HL-60/S4 (cell line): ENCODE results near the gene AQR.
"Not testable (repeated sequence)": the region's sequence is repeated elsewhere in the genome, so short reads cannot be mapped to it uniquely, and the experiment has no call there.

ENCODE experiments used
- in situ Hi-C: fragments of 300-500 bp; cut with MboI; formaldehyde crosslinking; loops from 2 replicates; pipeline ENCODE4 v1.14.3; 2022; ENCODE audit warnings: low sequenced_read_pairs

Gene AQR

DNA sequence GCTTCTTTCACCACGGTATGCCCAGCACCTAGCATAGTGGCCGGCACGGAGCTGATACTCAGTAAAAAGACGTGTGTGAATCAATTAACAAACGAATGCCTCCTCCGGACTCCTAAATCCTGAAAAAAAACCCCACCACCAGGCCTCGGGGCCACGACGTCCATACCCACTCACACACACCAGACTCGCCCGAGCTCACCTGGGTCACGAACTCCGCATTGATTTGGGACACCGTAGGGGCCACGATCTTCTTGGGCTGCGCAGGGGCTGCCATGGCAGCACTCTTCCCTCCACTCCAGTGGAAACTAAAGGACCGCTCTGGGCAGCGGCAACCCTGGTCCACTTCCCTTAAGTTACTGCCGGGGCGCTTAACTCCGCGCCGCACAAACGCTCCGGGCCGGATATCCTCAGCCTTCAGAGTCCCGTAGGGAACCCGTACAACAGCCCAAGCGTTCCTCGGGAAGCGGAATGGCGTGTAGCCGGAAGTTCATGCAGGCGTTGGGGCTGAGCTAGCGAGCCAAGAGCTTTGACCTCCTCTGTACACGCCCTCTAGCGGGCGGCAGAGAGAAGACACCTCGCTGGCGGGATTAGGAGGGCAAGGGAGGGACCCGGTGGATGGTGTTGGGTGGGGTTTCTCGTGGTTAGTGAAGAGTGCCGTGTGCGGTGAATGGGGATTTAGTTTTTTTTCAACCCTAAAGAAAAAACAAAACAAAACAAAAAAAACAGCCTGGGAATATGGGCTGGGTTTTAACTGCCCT lies at the start of gene AQR:
TSS of gene AQR (minus strand) at position 403 of the 758 bp plus-strand sequence. CDS start at position 274, 129 bp downstream.
- in situ Hi-C loops = no loop called here

DNA sequence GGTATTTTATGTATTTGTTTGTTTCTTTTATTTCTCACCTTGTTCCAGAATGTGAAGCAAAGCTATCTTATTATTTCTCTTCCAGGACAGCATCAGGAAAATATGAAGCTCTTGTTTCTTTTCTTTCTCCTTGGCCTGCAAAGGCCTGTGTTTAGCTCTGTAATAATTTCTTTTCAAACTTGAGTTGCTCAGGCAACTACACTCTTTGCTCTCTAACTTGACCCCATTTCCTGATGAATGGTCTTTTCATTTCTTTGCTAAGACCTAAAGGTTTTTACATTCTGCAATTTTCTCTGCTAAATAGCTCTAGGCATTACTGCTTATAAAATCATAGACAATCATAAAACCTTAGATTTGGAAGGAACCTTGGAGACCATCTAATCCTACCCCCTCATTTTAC lies 44.7 kb upstream of the AQR start:
- in situ Hi-C loops = no loop called here

DNA sequence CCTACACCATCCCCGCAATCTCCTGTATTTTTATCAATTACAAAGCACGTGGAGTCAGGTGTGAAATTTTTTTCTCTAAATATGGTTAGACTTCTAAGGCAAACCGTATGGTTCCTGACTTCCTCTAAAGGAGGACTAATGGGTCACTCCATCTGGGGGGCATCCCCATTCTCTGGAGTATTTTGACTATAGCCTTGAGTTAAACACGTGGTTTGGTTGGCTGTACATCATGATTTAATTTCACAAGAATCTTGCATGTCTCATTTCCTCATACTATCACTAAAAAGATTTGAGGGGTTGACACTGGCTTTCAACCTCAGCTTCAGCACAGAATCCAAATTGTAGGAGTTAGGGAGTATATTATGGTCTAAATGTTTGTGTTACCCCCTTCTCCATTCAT lies 43.8 kb upstream of the AQR start:
- in situ Hi-C loops = no loop called here

DNA sequence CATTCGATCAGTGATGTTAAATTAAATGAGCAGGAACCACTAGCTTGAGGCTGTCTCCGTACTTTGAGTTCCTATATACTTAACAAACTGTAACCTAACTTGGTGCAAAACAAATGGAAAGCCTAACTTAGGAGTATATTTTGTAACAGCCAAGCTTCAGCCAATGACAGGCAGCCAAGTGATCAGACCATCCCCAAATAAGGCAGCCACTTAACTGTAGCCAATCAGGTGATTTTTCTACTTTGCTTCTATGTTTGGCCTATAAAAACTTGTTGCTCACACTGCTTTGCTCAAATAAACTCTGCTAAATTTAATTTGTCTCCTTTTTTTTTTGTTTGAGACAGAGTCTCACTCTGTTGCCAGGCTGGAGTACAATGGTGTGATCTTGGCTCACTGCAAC lies 37.9 kb upstream of the AQR start:
- in situ Hi-C loops = no loop called here

DNA sequence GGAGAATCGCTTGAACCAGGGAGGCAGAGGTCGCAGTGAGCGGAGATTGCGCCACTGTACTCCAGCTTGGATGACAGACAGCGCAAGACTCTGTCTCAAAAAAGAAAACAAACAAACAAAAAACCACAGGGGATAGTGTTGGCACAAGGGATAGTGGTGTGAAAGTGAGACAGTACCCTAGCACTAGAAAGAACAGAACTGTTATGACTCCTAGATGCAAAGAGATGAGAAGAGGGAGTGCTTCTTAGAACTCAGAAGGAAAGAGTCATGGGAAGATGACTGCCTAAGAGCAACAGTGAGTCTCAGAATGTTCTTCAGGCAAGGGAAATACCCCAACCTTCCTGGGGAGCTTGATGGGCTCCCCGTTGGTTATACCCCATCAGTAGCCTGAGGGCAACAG lies 36.4 kb upstream of the AQR start:
- in situ Hi-C loops = no loop called here

DNA sequence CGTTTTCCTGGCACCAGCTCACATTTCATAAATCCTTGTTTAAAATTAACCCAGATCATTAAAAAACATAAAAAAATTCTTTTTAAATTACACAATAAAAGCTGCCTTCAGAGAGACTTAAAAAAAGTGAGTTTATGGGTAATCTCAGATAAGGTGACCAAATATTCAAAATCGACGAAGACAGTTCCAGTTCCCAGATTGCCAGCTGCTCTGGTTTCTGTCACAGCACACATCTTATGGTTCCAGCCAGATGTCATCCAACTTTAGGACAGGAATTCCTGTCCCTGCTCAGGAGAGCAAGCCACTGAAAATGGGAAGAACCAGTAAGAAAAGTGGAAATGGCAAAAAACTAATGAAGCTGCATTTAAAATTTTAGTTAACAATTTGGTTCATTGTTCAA lies 34.4 kb upstream of the AQR start:
- in situ Hi-C loops = no loop called here

DNA sequence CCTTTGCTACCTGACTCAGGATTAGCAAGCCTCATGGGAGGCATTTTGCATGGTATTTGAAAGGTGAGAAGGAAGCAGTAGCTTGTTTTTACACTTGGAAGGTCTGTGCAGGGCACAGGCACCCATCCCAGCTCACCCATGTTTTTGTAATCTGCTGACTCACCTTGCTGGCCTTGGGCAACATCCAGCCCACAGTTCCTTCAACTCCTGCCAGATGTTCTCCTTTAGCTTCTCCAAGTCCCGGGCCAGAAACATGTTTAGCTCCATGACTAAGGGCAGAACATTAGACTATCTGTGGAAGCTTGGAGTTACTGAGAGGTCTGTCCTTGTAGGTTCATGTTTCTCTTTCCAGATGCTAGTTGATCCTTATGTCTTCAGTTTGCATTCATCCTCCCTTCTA lies 31.0 kb upstream of the AQR start:
- in situ Hi-C loops = no loop called here

DNA sequence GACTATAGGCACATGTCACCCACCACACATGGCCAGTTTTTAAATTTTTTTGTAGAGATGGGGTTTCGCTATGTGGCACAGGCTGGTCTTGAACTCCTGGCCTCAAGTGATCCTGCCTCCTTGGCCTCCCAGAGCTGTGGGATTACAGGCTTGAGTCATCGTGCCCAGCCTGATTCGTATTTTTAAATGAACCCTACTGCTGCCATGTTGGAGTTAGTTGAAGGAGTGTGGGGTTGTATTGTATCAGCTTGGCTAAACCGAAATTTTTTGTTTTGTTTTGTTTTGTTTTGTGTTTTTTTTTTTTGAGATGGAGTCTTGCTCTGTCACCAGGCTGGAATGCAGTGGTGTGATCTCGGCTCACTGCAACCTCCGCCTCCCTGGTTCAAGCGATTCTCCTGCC lies 30.4 kb upstream of the AQR start:
- in situ Hi-C loops = no loop called here

DNA sequence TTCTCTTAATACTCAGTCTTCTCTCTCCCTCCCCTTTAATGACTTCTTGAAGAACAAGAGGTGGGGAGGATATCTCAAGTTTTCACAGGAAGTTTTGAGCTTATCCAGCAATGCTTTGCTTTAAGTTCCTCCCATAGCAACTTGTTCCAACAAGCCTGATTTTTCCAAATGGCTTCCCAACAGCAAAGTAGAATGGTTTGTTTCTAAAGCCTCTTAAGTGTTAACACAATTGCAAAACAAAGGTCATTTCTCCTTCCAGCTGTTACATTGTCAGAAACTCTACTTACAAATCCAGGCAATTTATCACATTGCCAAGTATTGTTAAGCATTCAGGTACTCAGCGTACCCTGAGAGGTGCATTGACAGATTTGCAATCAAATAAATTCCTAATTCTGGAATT lies 25.4 kb upstream of the AQR start:
- in situ Hi-C loops = no loop called here

DNA sequence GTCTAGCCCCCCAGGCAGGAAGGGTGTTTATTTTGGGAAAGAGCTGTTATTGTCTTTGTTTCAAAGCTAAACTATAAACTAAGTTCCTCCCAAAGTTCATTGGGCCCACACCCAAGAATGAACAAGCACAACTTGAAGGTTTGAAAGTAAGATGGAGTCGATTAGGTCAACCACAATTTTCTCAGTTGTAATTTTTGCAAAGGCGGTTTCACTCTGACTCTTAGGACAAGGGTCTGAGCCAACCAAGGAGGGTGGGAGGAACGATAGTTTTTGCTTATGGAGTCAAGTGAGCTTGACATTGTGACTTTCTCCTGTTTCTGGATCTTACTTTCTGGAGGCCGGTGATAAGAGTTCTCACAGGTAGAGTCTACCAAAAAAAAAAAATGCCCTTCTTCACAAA lies 24.3 kb upstream of the AQR start:
- in situ Hi-C loops = no loop called here

DNA sequence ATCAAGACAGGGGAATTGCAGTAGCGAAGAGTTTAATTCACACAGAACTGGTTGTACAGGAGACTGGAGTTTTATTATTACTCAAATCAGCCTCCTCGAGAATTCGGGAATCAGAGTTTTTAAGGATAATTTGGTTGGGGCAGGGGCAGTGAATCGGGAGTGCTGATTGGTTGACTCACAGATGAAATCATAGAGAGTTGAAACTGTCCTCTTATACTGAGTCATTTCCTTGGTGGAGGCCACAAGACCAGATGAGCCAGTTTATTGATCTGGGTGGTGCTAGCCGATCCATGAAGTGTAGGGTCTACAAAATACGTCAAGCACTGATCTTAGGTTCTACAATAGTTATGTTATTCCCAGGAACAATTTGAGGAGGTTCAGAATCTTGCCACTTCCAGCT lies 23.9 kb upstream of the AQR start:
- in situ Hi-C loops = no loop called here

DNA sequence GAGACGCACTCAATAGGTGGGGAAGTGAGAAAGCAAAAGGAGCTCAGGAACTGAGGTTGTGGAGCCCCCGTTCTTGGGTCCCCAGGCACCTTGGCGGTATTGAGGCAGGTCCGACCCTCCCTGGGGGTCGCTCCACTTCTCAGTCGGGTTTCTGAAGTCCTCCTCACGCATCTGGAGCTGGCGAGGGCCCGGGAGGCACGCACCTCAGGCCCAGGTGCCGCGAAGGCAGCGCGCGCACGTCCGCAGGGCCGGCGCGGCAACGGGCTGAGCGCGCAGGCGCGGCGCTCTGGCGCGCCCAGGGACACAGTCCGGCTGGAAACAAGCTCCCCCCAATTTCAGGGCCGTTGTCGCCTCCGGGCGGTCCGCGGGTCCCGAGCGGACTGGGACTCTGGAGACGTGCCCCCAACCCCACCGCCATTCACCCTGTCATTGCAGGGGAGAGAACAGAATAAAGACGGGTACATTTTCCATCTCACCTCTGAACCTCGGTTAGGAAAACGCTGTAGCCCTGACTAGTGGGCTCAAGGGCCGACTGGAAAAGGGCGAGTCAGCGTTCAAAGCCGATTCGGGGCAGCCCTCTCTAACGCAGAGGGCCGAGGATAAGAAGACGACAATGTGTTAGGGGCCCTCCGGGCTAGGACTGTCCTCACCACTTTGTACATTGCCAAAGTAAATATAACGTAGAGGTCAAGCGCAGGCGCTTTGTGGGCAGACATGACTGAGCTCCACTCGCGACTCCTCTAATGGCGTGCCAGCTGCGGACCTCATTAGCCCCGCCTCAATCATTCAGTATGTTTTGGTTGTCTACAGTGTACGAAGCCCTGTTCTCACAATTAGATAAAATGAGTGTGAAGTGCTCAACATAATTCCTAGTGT lies 18.7 kb upstream of the AQR start, which contains the start of gene ZNF770:
TSS of gene ZNF770 (minus strand) at position 261 of the 876 bp plus-strand sequence. CDS start 4,853 bp downstream, outside the sequence.
- in situ Hi-C loops = no loop called here

DNA sequence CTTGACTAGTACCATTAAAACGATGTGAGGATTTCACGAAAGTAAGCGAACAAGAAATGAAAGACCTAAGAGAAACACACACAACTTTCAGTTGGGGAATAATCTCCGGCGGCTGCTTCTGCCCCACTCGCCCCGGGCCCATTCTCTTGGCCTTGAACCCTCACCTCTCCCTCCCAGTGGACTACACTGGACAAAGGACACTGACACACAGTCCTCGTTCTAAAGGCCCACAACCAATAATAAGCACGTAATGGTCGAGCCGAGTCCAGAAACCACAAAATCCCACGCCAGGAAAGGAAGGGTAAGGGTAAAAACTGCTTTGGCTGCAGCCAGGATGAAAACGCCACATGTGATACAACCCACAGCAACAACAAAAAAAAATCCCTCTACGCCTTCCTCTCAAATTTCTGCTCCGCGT lies 18.1 kb upstream of the AQR start:
- in situ Hi-C loops = no loop called here

DNA sequence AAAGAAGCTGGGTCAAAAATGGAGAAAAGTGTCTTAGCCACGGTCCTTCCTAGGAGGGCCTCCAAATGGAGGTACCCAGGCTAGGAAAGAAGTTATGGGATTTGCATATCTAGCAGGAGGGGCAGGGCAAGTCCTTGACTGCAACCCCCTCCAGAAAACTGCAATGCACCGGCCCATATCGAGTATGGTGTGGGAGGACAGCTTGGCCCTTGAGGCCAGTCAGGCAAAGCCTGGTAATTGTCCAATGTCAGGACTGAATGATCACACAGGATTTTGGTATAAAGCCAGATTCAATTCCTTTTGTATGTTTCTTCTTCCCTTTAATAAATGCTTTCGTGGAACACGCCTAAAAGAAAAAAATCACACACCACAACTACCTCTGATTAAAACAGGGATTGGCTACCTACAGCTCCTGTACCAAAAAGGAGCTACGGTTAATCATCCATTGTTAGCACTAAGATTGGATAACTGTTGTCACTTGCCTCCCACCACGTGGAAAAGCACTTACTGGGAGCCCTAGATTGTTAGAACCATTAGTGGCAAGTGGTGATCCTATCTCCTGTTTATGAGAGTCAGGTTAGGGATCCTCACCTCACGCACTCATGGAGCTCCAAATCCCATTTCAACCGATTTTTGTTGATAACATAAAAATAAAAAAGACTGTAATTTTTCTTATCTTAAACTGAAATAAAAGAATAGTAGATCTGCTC lies 17.4 kb upstream of the AQR start:
- in situ Hi-C loops = no loop called here

DNA sequence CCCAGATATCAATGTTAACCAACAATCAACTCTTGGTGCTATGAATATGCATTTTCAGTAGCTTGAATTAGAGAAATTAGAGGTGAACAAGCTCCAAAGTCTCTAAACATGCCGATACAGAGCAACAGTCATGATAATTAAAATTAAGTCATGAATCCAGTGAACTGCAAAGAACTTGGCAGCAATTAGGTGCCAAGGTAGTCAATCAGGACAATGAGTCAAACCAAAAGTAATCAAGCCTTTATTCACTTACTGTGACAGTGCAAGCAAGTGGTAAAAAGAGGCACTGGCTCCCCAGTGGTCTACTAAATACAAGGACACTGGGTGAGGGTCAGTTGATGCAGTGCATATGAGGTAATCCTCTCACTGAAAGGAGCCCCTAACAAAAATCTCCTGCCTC lies 16.8 kb upstream of the AQR start:
- in situ Hi-C loops = no loop called here

DNA sequence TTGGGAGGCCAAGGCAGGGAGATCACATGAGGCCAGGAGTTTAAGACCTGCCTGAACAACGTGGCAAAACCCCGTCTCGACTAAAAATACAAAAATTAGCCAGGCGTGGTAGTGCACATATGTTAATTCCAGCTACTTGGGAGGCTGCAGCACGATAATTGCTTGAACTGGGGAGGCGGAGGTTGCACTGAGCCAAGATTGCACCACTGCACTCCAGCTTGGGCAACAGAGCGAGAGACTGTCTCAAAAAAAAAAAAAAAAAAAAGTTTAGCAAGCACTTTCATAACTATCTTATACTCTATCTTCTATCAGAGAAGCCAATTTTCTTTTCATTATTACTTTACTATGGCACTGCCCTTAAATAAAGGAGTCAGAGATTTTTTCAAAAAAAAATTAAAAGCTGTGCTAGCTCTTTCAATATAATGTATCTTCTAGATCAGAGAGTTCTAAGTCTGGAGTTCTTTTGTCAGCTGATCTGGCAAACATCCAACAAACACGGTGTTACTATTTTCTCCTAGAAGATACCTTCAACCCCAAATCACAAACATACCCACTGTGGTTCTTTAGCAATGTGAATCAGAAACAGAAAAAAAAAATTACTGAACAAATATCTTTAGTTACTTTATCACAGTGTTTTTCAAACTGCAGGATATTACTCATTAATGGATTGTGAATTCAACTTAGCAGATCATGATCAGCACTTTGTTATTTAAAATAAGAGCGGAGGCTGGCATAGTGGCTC lies 15.5 kb upstream of the AQR start:
- in situ Hi-C loops = no loop called here

DNA sequence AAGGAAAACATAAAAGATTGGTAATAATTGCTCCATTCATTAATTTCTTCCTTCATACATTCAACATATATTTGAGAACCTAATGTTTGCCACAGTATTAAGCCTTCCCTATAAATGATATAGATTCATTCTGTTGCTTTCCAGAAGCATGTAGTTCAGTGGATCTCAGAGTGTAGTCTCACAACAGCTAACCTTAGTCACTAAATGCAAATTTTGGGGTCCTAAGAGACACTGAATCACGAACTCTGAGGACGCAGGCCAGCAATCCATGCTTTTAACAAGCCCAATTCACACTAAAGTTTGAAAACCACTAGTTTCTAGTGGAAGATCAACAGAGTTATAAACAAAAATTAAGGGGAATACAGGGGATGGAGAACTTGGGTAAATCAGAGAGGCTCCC lies 7.2 kb upstream of the AQR start:
- in situ Hi-C loops = no loop called here

DNA sequence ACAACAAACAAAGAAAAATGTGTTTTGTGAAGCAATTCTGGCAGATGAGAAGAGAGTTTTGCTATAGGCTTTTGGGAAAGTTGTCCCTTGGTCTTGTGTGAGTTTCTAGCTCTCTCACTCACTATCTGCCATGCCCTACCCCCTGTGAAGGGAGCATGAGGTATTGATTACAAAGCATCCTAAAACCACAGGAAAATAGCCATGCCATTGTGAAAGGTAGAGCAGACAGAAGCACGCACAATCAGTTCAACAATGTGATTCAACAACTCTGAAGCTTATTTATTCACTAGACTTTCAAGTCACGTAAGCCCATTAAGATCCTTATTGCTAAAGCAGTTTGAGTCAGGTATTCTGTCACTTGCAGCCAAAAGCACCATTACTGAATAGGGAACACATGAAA lies 6.5 kb upstream of the AQR start:
- in situ Hi-C loops = no loop called here

DNA sequence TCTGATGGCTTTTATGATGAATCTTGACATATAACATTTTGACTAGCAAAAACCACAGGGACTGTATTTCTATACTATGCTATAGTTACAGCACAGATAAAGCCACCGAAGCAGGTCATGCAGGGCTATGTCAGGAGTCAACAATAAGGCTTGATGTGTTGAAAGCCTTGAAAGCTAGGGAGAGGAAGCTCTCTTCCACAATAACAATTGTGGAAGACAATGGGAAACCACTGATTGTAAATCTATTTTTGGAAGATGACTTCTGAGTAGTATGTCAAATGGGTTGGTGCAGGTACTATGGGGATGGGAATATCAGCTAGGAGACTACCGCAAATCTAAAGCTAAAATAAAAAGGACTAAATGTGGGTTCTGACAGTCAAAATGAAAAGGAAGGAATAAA lies 4.0 kb upstream of the AQR start:
- in situ Hi-C loops = no loop called here

DNA sequence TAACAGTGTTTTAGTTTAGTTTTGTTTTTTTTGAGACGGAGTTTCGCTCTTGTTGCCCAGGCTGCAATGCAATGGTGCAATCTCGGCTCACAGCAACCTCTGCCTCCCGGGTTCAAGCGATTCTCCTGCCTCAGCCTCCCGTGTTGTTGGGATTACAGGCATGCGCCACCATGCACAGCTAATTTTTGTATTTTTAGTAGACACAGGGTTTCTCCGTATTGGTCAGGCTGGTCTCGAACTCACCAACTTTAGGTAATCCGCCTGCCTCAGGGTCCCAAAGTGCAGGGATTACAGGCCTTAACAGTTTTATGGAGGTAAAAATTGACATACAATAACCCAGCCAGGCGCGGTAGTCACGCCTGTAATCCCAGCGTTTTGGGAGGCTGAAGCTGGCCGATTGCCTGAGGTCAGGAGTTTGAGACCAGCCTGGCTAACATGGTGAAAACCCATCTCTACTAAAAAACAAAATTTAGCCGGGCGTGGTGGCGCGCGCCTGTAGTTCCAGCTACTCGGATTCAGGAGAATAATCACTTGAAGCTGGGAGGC lies 629 bp upstream of the AQR start:
- in situ Hi-C loops = not testable (repeated sequence)

DNA sequence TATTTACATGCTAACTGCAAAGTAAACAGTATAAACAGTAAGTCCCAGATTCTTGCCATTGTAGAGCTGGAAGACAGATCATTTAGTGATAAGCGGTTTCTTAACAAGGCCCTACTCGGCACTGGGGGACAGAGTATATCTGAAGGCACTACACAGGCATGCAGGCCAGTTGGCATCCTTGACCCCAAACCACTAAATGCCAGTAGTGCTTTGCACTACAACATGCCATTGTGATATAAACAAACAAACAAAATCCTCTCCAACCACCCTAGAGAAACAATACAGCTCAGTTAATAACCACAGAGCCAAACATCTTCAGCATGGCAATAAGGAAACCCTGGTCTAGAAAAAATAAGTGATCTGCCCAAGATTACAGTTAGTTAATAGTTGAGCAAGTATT lies 5.3 kb downstream of the AQR start:
- in situ Hi-C loops = no loop called here
